ENCODE data around the gene PLXND1. TPM values are rescaled to one million over a fixed set of nuclear protein-coding genes. Genes with fewer than 3 reads are reported as not detected.

The PLXND1 gene
- total RNA-seq, 1 experiment from 2014 or later, result 40.4 TPM

DNA sequence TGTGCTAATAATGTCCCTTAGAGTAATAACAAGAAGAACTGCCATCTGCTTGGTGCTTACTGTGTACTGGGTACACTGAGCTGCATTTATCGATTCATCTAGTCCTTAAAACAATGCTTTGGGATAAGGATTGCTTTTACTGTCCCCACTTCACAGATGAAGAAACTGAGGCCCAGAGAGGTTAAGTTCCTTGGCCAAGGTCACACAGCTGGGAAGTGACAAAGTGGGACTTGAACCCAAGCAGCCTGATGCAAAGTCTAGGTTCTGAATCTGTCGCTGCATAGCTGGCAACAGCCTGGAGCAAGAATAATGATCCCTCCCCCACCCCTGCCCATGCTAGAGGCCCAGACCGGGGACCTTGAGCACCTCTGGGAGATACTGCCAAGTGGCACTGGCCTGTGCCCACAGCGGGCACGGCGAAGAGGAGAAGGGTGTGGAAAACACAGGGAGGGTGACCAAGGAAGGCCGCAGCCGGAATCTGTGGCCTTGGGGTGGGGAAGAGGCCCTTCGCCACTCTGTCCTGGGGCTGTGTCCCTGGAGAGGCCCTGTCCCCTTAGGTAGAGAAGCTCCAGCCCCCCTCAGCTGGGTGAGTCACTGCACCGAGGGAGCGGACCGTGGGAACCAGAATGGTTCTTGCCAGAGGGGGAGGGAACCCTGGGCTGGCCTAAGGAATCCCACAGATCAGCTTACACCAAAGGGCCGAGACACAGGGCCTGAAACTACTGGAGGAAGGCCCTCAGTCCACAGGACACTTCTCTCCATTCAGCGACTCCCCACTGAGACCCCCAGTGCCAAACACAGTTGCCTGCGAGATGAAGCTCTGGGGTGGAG lies 3.5 kb downstream of the PLXND1 start:
- DNase-seq (ENCODE audit: low spot score), result peak; percentile 93

DNA sequence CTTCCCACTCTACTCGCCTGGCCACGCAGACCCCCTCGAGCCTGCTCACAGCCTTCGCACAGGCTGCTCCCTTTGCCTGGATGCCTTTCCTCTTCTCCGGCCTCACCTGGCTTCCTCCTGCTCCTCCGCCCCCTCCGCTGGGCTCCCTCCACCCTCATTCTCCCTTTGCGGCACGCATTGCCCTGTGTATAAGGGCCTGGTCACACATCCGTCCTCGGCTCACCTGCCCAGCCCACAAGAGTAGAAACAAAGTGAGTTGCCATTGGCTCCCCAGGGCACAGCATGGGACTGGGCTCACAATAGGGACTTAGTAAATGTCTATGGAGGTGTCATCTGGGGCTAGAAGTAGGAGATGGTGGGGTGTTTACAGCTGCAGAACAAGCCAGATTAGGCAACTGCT lies 4.2 kb downstream of the PLXND1 start:
- DNase-seq (ENCODE audit: low spot score), result no peak

DNA sequence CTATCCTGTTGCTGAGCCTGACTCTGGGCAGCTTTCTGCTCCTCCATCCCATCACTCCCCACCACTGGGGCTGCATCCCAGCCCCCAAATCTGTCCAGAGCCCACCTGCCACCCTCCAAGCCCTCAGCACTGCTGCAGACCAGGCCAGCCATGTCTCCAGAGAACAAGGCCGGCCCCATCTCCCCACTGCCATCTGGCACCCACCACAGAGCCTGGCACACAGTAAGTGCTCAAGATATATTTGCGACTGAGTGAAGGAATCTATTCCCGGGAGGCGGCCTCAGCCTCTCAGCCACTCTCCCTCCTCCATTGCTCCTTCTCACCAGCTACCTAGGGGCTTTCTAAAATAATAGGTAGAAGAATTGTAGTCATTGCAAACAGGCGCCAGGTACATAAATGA lies 4.8 kb downstream of the PLXND1 start:
- no peak for DNase-seq (ENCODE audit: low spot score)

DNA sequence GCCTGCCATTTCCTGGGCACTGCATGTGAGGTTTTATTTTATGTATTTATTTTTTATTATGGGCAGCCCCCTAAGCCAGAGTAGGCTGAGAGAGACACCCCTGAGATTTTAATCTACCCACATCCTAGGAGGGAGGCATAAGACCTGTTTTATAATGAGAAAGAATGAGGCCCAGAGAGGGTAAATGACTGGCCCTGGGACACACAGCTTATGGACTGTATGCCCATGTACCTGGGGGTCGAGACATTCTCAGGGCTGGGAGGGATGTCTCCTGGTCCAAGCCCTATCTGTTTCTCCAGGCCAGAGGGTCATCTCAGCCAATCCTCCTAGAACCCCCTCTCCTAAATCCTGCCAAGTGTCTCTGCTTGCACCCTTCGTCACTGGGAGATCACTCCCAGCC lies 6.1 kb downstream of the PLXND1 start:
- DNase-seq (ENCODE audit: low spot score), result no peak

DNA sequence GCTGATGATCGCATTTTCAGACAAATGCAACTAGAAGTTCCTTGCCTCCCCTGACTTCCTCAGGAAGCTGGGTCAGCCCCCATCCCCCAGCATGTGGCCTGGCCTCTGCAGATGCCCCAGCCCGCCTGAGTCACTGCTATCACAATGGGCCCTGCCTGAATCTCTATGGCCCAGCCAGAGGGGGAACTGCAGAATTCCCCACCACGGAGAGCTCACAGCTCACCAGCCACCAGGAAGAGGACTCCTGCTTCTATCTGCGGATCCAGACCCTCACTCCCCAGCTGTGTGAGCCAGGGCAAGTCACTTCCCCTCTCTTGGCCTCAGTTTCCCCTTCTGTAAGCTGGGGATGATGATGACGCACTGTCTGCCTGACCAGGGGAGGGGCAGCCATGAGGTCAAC lies 6.9 kb downstream of the PLXND1 start:
- DNase-seq (ENCODE audit: low spot score), result peak; percentile 52

DNA sequence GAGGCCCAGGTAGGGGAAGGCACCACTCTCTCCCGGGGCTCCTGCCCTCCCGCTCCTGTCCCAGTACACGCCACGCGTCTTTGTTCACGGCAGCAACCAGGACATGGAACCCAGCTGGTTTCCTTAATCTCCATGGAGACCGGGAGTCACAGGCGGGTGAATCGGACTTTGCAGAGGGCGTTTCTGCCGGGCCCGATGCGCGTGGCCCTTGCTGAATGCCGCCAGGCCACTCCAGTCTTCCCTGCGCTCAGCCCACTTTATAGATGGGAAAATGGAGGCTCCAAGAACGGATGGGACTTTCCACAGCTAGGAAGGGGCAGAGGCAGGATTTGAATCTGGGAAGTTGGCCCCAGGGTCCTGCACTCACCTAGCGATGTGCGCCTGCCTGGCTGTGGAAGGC lies 7.4 kb downstream of the PLXND1 start:
- DNase-seq (ENCODE audit: low spot score), result no peak

DNA sequence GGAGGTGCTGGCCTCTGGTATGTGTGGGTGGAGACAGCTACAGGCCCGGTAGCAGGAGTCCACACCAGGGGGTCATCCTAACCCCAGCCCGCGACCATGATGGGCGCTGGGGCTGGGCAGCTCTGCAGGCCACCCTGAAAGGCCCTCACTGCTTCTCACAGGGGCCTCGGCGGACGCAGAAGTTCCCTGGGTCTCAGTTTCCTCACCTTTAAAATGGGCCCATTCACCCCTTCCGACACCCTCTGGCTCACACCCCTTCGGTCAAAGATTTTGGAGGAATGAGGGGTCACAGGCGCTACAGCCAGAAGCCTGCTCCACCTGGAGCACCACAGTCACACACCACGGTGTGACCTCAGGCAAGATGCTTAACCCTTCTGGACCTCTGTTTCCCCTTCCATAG lies 8.0 kb downstream of the PLXND1 start:
- DNase-seq (ENCODE audit: low spot score), result no peak

DNA sequence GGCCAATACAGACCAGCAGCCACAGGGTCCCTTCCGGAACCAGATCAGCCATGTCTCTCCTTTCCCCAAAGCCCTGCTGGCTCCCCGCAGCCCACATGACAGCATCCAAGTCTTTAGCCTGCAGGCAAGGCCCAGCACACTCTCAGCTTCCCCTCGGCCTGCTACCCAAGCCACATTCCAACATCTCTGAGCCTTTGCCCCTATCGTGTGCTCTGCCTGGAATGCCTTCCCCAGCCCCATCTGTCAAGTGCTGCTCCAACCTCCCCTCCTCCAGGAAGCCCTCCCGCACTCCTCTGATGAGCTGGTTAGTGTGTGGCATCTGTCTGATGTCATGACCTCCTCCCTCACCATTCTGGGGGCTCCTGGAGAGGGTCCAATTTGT lies 8.5 kb downstream of the PLXND1 start:
- DNase-seq (ENCODE audit: low spot score), result no peak

DNA sequence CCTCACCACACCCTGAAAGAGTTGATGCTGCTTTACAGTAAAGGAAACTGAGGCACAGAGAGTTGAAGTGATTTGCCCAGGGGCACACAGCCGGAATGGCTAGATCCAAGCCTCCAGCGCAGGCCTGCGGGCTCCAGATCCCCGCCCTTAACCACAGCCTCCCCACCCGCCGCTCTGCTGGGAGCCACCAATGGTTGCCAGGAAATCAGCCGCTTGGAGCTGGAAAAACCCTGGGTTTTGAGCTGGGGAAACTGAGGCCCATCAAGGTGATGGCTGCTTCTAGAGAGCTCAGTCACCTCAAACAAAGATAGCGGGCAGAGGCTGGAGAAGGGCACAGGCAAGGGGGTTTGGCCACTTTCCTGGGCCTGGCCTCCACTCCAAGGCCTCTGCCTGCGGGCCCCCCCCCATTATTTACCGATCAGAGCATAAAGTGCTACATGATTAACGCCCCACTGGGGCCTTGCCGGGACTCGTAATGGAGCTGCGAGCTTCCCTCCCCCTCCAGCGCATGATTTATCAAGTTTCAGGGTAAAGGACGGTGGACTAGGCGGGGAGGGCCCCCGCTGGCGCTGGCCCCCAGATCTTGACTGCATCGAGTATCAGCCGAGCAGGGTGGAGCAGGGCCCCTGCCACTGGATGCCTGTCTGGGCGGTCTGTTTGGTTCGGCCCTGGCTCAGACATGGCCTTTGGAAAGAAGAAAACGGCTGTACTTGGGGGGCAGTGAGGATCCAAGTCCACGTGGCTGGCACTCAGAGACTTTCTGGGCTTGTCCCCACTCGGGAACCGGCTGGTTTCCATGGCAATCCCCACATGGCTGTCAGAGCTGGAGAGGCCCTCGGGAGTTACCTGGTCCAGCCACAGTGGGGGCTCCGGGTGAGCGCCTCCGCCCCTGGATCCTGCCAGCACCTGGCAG lies 9.1 kb downstream of the PLXND1 start:
- DNase-seq (ENCODE audit: low spot score), result no peak

DNA sequence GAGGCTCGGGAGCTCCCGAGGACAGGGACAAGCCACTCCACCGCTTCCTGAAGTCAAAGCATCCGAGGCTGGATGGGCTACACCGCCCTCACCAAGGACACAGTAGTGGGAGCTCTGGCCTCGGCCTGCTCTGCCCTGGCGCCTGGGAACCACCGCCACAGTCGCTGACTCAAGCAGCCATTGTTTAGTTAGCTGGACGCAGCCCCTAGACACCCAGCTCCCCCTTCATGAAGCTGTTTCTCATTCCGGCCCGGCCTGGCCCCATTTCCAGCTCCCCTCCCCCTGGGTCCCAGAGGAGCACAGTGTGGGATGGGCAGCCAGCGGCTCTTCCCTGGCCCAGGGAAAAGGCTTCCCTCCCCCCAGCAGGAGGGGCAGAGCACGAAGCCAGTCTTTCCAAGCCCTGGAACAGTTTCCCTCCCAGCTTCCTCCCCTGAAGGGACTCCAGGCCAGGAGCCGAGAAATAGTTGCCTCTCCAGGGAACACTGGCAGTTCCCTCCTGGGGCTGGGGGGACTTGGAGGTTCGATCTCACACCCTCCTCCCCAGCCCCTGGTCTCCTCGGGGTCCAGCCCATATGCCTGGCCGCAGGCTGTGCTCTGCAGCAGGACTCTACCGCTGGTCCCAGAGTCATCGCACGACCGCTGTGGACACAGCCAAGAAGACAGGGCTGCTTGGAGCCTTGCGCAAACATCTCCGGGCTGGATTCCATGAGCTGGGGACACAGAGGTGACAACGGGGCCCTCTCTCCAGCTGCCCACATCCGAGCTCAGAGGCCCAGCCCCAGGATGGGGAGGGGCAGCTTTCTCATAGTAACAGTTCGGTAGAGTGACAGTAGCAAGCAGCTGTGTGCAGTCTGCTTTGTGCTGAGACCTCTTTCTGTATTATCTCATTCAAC lies 10.0 kb downstream of the PLXND1 start:
- peak; percentile 89 for DNase-seq (ENCODE audit: low spot score)

DNA sequence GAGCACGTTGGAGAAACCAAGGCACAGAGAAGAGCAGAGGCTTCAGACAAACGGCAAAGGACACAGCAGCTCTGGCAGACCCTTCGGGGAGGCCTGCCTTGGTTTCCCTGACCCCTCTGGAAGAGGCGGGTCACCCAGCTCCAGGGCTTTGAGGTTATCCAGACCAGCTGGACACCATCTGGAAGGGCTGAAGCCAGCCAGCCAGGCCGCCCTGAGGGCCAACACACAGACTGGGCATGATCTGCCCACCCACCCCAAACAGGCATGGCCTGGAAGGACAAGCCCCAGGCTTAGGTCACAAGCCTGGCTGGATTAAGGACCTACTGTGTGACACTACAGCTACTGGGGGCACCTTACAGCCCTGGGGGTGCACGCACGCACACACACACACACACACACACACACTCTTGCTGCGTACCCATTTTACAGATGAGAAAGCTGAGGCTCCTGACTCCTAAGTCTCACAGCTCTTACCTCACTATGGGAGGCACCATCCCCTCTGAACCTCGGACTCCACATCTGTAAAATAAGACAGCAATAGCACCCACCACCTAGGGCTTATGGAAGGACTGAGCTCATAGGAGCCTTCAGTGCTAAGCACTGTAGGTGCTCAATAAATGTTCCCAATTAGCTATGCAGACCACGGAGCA lies 10.8 kb downstream of the PLXND1 start:
- DNase-seq (ENCODE audit: low spot score), result no peak

DNA sequence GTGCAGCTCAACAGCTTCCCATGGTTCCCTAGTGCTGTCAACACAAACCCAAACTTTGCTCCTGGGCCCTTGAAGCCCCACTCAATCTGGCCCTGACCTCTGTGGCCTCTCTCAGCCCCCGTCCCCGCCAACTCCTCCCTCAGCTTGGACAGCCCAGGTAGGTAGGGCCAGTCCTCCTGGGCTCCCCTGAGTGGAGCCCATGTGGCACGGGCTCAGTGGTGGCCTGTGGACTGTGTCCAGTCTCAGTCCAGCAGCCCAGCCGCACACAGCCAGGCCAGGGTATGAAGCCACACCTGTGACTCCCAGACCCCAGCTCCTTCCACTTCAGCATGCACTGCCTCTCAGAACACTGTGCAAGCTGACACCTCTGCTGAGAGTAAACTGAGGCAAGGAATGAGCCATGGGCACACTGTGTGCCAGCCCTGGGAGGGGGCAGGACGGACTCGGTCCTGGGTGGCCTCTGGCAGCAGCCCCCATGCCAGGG lies 11.5 kb downstream of the PLXND1 start:
- DNase-seq (ENCODE audit: low spot score), result no peak

DNA sequence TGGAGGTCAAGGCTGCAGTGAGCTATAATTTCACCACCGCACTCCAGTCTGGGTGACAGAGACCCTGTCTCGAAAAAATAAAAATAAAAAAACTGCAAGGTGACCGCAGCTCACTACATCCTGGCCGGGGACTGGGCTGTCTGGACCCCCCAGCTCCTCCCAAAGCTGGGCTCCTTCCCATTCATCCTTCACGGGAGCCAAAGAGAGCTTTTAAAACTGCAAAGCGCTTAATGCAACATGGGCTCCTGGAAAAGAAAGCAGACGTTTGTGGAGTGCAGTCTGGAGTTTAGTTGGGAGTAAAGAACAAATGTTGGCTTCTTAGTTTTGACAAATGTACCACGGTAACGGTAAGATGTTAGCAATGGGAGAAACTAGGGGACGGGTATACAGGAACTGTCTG lies 12.1 kb downstream of the PLXND1 start:
- DNase-seq (ENCODE audit: low spot score), result no peak

DNA sequence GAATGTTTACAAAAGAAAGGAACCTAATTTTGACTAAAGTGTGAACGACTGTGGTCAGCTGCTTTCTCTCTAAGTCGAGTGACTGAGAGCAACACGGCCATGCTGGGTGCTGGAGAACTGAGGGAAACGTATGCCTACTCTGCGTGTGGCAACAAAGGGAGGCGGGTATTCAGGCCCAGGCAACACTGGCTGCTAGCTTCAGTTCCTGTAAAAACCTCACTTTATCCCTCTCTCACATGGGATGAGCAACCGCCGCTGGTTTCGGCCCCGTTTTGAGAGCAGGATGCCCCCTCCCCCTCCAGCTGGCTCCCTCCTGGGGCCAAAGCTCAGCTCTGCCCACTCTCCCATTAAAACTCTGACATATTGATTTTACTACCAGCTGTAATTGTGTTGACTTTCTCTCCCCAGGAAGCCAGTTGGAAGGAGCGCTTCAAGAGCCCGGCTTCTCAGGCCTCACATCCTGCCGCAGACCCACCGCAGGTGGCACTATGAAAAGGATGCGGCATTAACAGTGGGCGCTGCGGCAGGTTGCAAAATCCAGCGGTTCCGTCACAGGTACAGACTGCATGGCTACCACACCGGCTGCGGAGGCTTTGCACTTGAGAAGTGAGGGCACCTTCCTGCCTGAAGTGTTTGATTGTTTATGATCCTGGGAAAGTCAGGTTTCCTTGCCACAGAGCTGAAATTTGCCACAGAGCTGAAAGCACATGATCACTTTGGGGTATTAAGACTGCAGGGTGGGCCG lies 12.7 kb downstream of the PLXND1 start:
- no peak for DNase-seq (ENCODE audit: low spot score)

DNA sequence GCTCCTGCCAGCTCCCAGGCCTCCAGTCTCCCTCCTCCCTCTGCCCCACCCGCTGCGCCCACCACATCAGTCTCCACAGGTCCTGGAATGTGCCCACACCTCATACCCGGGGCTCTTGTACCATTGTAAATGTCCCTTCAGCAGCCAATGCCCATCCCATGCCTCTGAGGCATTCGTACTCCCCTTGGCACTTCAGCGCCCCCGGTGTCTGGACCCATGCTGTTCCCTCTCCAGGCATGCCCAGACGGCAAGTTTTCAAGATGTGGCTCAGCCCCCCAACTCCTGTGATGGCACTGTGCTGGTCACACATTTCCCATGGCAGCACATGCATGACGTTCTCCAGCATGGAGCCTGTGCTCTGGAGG lies 13.3 kb downstream of the PLXND1 start:
- no peak for DNase-seq (ENCODE audit: low spot score)

DNA sequence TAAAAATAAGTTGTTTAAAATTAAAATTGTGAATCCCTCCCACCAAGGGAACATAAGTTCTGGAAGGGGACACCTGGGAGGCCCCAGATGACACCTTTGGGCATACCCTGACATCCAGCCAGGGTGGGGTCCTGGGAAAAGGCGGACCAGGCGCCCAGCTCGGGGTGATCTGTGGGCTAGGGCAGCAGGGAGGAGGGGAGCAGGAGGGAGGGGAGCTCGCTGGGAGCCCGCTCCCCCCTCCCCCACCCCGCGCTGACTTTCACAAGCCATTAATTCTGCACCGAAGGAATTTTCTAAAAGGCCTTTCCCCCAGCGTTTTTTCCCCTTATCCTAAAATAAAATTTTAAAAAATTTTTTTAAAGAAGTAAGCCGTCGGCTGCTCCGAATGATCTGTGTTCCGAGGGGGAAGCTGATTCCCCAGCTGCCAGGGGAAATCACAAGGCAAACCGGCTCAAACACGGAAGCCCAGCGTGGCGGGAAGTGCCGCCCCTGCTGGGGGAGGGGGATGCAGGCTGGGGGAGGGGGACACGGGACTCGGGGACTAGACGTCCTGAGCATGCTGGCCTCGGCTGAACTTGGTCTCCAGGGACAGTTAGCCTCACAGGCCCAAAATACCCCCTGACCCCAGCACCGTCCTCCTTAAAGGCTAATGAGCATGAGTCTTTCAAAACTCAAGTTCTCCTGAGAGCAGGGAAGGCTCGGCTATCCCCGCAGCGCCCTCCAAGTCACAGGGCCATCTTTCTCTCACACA lies 13.9 kb downstream of the PLXND1 start:
- DNase-seq (ENCODE audit: low spot score), result no peak

DNA sequence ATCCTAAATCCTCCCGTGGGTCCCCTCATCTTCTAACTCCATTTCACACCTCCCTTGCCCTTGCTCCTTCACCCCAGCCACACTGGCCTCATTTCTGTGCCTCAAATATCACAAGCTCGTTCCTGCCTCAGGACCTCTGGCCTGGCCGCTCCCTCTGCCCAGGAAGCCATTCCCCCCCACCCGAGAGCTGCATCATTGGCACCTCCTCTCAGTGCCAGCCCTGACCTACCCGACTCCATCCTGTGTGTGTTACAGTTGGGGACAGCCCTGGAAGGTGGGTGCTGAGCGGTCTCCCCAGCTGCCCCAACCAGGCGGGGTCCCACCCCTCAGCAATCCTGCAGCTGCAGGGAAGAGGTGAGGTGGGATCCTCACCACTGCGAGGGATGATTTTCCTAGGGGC lies 14.5 kb downstream of the PLXND1 start:
- no peak for DNase-seq (ENCODE audit: low spot score)

DNA sequence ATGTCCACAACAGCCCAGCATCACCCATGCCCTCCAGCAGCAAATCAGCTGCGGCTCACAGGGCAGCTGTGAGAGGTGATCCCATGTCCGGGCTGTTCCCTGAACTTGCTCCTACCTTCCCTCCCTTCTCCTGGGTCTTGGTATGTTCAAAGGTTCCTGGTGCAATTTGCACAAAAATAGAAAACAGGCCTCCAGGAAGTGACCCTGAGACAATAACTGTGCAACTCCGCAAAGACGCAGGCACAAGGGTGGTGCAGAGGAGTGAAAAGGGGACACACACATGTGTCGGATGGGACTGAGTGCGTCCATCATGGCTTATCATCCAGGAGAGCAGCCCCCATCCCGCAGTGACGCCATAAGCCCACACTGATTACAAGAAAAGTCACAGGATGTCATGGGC lies 16.3 kb downstream of the PLXND1 start:
- DNase-seq (ENCODE audit: low spot score), result no peak

DNA sequence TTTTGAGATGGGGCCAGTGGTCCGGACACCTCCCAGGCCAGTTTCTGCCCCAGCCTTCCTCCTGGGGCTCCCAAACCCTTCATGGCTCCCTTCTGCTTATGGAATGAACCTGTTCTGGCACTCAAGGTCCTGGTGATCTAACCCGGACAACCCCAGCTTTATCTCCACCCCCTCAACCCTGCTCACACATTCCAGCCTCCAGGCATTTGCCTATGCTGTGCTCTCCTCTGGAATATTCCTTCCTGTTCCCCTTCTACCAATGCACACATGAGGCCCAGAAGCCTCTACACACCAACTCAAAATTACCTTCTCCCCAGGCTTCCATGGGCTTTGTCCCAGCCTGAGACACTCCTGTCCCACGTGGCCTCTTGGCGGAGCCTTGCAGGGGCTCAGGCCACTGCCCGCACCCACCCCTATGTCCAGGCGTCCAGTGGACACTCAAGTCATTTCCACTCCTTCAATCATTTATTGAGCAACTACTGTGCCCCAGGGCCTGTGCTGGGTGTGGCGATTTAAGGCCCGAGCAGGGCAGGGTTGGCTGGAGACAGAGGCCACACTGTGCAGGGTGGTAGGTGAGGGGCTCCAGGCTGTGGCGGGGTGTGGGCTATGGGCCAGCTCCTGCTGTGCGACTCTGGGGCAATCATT lies 18.8 kb downstream of the PLXND1 start:
- no peak for DNase-seq (ENCODE audit: low spot score)

Data from H4 (cell line).